ENCODE results near the gene PRRC2A. TPM values are rescaled to one million over a fixed set of nuclear protein-coding genes. Genes with fewer than 3 reads are reported as not detected.

The PRRC2A gene
- total RNA-seq, 6 donors from 2014 or later, result 80.1 to 154 (median 125) TPM

DNA sequence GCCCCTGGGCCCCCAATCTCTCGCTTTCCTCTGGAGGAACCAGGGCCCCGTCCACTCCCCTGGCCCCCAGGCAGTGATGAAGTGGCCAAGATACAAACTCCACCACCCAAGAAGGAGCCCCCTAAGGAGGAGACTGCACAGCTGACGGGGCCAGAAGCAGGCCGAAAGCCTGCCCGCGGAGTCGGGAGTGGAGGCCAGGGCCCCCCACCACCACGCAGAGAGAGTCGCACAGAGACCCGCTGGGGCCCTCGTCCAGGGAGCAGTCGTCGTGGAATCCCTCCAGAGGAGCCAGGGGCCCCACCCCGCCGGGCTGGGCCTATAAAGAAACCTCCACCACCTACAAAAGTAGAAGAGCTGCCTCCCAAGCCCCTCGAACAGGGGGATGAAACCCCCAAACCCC, 10.7 kb downstream of the PRRC2A start:
- no peak overlapping the region for H3K27ac ChIP-seq
- TF ChIP-seq POLR2AphosphoS5 (IDR thresholded peaks at IDR 0.05), result no peak
- no peak for TF ChIP-seq POLR2A (IDR thresholded peaks at IDR 0.05)
- TF ChIP-seq, protein P1, sequence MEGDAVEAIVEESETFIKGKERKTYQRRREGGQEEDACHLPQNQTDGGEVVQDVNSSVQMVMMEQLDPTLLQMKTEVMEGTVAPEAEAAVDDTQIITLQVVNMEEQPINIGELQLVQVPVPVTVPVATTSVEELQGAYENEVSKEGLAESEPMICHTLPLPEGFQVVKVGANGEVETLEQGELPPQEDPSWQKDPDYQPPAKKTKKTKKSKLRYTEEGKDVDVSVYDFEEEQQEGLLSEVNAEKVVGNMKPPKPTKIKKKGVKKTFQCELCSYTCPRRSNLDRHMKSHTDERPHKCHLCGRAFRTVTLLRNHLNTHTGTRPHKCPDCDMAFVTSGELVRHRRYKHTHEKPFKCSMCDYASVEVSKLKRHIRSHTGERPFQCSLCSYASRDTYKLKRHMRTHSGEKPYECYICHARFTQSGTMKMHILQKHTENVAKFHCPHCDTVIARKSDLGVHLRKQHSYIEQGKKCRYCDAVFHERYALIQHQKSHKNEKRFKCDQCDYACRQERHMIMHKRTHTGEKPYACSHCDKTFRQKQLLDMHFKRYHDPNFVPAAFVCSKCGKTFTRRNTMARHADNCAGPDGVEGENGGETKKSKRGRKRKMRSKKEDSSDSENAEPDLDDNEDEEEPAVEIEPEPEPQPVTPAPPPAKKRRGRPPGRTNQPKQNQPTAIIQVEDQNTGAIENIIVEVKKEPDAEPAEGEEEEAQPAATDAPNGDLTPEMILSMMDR (IDR thresholded peaks at IDR 0.05), result no peak
- TF ChIP-seq EP300 (IDR thresholded peaks at IDR 0.05), result no peak
- H3K36me3 ChIP-seq, result peaks cover 65 to 100% (median 100%) of the 10 kb centered on the region in 4 donors
- DNase-seq (peak in 1 of 2 donors; percentile 61), ATAC-seq (ENCODE audit: low FRiP score in 2 of 2) (no peak)
- no peak overlapping the region for H3K4me3 ChIP-seq
- 87 to 89% methylated on average over 3 to 16 of the region's 16 CpGs for WGBS, 2 donors
- no peaks in the 10 kb centered on the region for H3K9me3 ChIP-seq
- no peaks in the 10 kb centered on the region for H3K27me3 ChIP-seq
- no peaks in the 10 kb centered on the region for H3K4me1 ChIP-seq

DNA sequence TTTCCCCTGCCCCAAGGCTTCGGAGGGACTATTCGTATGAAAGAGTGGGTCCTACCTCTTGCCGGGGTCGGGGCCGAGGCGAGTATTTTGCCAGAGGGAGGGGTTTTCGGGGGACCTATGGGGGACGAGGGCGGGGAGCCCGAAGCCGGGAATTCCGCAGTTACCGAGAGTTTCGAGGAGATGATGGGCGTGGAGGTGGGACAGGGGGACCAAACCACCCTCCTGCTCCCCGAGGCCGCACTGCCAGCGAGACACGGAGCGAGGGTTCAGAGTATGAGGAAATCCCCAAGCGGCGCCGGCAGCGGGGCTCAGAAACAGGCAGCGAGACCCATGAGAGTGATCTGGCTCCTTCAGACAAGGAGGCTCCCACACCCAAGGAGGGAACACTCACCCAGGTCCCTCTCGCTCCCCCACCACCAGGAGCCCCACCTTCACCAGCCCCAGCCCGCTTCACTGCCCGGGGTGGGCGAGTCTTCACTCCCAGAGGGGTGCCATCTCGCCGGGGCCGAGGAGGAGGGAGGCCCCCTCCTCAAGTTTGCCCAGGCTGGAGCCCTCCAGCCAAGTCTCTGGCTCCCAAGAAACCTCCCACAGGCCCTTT, 11.3 kb downstream of the PRRC2A start:
- no peak for TF ChIP-seq EP300 (IDR thresholded peaks at IDR 0.05)
- TF ChIP-seq, protein P1 (IDR thresholded peaks at IDR 0.05), result no peak
- no peak for TF ChIP-seq POLR2A (IDR thresholded peaks at IDR 0.05)
- TF ChIP-seq POLR2AphosphoS5 (IDR thresholded peaks at IDR 0.05), result no peak

DNA sequence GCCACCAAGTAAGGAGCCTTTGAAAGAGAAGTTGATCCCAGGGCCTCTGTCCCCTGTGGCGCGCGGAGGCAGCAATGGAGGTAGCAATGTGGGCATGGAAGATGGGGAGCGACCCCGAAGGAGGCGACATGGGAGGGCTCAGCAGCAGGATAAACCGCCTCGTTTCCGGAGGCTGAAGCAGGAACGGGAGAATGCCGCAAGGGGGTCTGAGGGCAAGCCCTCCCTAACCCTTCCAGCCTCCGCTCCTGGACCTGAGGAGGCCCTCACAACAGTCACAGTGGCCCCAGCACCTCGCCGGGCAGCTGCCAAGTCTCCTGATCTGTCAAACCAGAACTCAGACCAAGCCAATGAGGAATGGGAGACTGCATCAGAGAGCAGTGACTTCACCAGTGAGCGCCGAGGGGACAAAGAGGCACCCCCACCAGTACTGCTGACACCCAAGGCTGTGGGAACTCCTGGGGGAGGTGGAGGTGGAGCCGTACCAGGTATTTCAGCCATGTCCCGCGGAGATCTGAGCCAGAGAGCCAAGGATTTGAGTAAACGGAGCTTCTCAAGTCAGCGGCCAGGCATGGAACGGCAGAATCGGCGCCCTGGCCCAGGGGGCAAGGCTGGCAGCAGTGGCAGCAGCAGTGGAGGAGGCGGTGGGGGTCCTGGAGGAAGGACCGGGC, 11.9 kb downstream of the PRRC2A start:
- ATAC-seq (ENCODE audit: low FRiP score in 2 of 2), result no peak
- peak in 1 of 2 donors; percentile 52 for DNase-seq
- no peaks in the 10 kb centered on the region for H3K4me1 ChIP-seq
- peaks cover 65 to 100% (median 100%) of the 10 kb centered on the region in 4 donors for H3K36me3 ChIP-seq
- no peak for TF ChIP-seq EP300 (IDR thresholded peaks at IDR 0.05)
- TF ChIP-seq, protein P1 (IDR thresholded peaks at IDR 0.05), result no peak
- no peak for TF ChIP-seq POLR2AphosphoS5 (IDR thresholded peaks at IDR 0.05)
- TF ChIP-seq POLR2A (IDR thresholded peaks at IDR 0.05), result no peak
- H3K27ac ChIP-seq, result no peak overlapping the region
- no peaks in the 10 kb centered on the region for H3K9me3 ChIP-seq
- WGBS, 2 donors, result 90 to 93% methylated on average over 24 to 26 of the region's 26 CpGs
- H3K27me3 ChIP-seq, result no peaks in the 10 kb centered on the region
- no peak overlapping the region for H3K4me3 ChIP-seq

More for the DNA sequence above, 11.3 kb downstream of the PRRC2A start:
- Histone ChIP-seq H3K4me3 (no peak overlapping the region), H3K27me3 (no peaks in the 10 kb centered on the region), H3K36me3 (peaks cover 65 to 100% (median 100%) of the 10 kb centered on the region in 4 donors), H3K4me1 (no peaks in the 10 kb centered on the region), H3K9me3 (no peaks in the 10 kb centered on the region), H3K27ac (no peak overlapping the region)
- ATAC-seq (ENCODE audit: low FRiP score in 2 of 2) (no peak), DNase-seq (peak in 1 of 2 donors; percentile 79)
- WGBS, 2 donors, result 88 to 96% methylated on average over 24 to 28 of the region's 32 CpGs

DNA sequence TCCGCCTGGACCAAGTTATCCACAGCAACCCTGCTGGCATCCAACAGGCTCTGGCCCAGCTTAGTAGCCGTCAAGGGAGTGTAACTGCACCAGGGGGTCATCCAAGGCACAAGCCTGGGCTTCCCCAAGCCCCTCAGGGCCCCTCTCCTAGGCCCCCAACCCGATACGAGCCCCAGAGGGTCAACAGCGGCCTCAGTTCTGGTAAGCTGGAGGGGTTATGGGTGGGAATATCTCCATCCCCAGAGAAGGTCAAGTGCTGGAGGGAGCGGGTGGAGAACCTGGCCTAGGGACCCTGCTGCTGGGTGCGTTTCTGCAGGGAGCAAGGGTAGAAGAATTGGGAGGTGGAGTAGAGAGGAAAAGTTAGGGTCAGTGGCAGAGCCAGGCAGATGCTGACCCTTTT, 12.9 kb downstream of the PRRC2A start:
- no peak for TF ChIP-seq POLR2AphosphoS5 (IDR thresholded peaks at IDR 0.05)
- TF ChIP-seq POLR2A (IDR thresholded peaks at IDR 0.05), result no peak
- TF ChIP-seq, protein P1 (IDR thresholded peaks at IDR 0.05), result no peak
- no peak for TF ChIP-seq EP300 (IDR thresholded peaks at IDR 0.05)
- H3K27ac ChIP-seq, result no peak overlapping the region

More for the DNA sequence above, 12.9 kb downstream of the PRRC2A start:
- no peak for ATAC-seq (ENCODE audit: low FRiP score in 2 of 2)
- H3K4me3 ChIP-seq, result no peak overlapping the region
- H3K36me3 ChIP-seq, result peaks cover 56 to 100% (median 96%) of the 10 kb centered on the region in 4 donors
- WGBS, 2 donors, result 97 to 98% methylated on average over 7 of the region's 7 CpGs
- no peaks in the 10 kb centered on the region for H3K4me1 ChIP-seq
- H3K27me3 ChIP-seq, result no peaks in the 10 kb centered on the region
- H3K9me3 ChIP-seq, result no peaks in the 10 kb centered on the region
- no peak for DNase-seq

Data from upper lobe of left lung (tissue), 6 donors.